ENCODE data around the gene PRDM15.
"Not testable (repeated sequence)": the region's sequence is repeated elsewhere in the genome, so short reads cannot be mapped to it uniquely, and the experiment has no call there.

PRDM15 gene

DNA sequence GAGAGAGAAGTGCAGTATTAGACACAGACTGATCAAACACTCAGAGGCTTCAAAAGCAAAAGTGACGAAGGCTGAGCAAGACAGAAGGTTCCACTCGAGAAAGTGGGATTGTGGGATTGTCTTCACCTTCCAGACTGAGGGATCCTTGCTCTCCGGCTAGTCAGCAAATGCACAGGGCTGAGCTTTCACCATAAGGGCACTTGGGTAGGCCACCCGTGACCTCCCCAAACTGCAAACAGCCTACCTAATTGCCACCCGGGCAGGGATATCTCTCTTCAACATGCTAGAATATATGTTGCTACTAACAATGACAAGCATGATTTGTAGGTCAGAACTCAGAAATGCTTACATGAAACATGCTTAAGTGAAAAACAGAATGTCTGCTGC, 77.0 kb downstream of the PRDM15 start:
- H3K4me3 Mint-ChIP-seq: no peak overlapping the region
- H3K27me3 Mint-ChIP-seq (ENCODE audit: low read depth): no peaks in the 10 kb centered on the region
- peaks cover 6% of the 10 kb centered on the region for H3K9me3 Mint-ChIP-seq
- H3K36me3 Mint-ChIP-seq (ENCODE audit: low read depth): peaks cover 14% of the 10 kb centered on the region
- no peak overlapping the region for H3K27ac Mint-ChIP-seq
- H3K4me1 Mint-ChIP-seq (ENCODE audit: low read depth): no peaks in the 10 kb centered on the region

DNA sequence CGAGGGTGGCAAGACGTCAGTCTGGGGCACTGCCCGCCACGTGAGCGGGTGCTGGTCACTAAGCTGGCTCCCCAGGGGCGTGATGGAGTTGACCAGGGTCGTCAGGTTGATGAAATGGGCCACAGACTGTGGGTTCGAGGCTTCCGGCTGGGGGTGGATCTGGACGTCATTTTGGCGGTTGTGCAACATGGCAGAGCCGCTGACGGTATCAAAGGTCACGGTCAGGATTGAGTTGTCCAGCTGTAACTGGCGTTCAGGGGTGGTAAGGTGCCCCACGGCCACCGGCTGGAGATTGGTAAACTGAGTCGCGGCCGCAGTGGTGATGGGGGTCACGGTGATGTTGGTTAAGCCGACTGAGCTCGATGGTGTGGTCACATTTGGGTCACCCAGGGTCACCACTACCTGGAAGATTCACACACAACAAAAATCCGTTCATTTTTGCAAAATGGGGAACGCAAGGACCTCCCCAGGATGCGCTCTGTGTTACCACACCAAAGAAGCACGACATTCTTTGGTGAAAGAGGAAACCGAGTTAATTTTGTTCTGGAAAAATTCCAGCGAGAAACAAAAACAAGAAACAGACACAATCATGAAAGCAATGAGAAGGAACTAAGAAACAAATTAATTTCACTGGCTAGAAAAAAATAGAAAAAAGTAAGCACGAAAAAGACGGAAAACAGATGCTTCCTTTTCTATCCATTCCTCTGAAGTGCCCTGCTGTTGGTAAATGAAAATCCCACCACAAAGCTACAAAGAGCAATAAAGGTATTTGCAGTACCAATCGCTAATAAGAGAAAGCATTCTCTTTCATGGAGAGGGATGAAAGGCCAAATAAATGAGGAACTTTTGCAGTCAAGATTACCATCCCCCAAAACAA, 77.6 kb downstream of the PRDM15 start:
- Mint-ChIP-seq H3K9me3 (peaks cover under 1% of the 10 kb centered on the region), H3K36me3 (ENCODE audit: low read depth) (peaks cover 12% of the 10 kb centered on the region), H3K4me1 (ENCODE audit: low read depth) (no peaks in the 10 kb centered on the region), H3K4me3 (no peak overlapping the region), H3K27me3 (ENCODE audit: low read depth) (no peaks in the 10 kb centered on the region), H3K27ac (no peak overlapping the region)

DNA sequence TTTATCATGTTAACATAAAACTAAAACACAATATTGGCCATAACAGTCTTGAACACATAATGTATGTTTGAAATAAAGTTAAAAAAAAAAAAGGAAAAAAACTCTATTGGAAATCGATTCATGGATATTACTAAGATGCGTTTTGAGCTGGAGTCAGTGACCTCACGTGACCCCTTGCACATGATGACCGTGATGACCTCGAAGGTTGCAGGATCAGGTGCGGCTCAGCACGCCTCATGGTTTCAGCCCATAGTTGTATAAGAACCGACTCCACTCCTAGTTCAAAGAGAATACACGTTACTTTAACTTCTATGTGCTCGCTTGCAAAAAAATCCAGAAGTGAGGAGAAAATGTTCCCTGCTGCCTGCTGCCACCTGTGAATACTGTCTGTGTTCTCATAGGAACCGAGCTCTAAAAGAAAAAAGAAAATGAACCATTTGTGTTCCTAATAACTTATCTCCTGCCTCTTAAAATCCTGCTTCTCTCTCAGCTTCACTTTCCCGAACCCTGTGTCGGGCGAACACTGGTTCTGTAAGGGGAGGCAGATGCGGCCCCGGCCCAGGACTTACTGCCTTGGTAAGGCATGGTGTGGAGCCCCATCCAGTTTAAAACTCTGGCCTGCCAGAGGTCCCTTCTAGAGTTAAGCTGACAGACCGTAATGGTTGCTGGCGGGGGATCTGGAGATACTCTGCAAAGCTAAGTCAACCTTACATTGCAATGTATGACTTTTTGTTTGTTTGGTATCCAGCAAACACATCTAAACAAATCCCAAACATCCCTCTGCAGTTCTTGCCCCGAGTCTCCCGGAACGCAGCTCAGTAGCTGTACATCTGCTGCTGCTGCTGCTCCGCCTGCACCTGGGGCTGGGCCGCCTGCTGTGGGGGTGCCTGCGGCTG, 78.5 kb downstream of the PRDM15 start:
- peaks cover 12% of the 10 kb centered on the region for H3K36me3 Mint-ChIP-seq (ENCODE audit: low read depth)
- H3K9me3 Mint-ChIP-seq: no peaks in the 10 kb centered on the region
- no peaks in the 10 kb centered on the region for H3K4me1 Mint-ChIP-seq (ENCODE audit: low read depth)
- H3K4me3 Mint-ChIP-seq: no peak overlapping the region
- no peaks in the 10 kb centered on the region for H3K27me3 Mint-ChIP-seq (ENCODE audit: low read depth)
- no peak overlapping the region for H3K27ac Mint-ChIP-seq

DNA sequence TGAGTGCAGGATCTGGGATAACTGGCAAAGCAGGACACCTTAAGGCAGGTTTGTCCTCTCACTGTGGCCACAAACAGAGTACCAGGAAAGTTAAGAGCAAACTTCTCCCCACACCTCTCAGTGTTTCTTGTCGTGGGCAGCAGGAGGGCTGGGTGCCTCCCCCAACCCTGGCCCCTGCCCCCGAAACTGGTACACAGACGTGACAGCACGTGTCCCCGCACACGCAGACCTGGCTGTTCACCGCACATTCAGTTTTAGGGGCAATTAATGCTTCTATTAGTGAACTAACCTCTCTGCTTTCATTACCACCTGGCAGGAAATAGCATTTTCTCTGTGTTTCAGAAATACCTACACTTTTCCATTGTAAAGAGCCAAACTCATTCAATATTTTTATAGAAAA, 79.4 kb downstream of the PRDM15 start:
- Mint-ChIP-seq H3K4me3 (no peak overlapping the region), H3K36me3 (ENCODE audit: low read depth) (peaks cover 8% of the 10 kb centered on the region), H3K9me3 (no peaks in the 10 kb centered on the region), H3K27ac (no peak overlapping the region), H3K27me3 (ENCODE audit: low read depth) (no peaks in the 10 kb centered on the region), H3K4me1 (ENCODE audit: low read depth) (no peaks in the 10 kb centered on the region)

DNA sequence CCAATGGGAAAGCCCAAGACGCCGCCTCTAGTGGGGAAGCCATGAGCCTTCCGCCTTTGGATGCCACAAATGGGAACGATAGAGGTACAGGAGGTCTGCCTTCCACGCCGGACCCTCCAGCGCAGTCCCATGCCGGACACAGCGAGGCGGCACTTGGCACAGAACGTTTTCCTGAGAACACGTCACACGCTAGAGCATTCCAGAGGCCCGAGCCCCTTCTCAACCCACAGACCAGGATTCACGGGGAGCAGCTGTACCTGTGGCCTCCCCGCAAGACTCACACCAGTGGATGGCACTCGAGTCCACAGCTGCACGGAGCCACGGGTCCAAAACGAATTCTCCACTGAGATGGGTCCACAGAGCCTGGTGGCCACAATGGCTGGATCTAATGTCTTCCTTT, 80.8 kb downstream of the PRDM15 start:
- Mint-ChIP-seq H3K4me3 (no peak overlapping the region), H3K36me3 (ENCODE audit: low read depth) (peaks cover 6% of the 10 kb centered on the region), H3K27me3 (ENCODE audit: low read depth) (peaks cover 5% of the 10 kb centered on the region), H3K27ac (no peak overlapping the region), H3K9me3 (peaks cover 6% of the 10 kb centered on the region), H3K4me1 (ENCODE audit: low read depth) (no peaks in the 10 kb centered on the region)

DNA sequence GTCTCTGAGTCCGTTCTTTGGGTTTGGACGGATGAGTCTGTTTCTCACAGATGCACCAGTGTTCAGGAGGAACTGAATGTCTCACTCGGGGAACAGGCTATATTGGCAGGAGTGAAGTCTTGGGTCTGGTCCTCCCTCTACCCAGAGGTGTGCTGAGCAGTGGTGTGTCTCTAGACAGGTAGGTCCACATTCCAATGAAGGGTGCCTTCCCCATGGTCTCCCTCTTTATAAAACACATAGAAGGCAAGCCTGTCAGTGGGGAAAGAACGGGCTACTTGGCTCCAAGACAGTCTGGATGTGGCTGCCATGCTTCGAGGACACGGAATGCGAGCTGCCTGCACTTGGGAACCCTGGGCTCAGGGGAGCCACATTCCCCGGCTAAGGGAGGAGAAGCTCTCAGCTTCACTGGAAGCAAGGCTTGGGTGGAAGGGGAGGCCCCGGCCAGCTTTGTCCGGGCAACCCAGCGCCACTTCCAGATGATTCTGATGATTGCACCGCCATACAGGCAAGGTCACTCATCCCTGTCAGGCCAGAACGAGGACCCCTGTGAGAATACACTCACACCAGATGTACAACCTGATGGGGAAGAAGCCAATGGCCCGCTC, 82.6 kb downstream of the PRDM15 start:
- Mint-ChIP-seq H3K27ac (no peak overlapping the region), H3K9me3 (peaks cover 19% of the 10 kb centered on the region), H3K4me3 (no peak overlapping the region), H3K4me1 (ENCODE audit: low read depth) (no peaks in the 10 kb centered on the region), H3K36me3 (ENCODE audit: low read depth) (peaks cover 6% of the 10 kb centered on the region), H3K27me3 (ENCODE audit: low read depth) (peaks cover 5% of the 10 kb centered on the region)

DNA sequence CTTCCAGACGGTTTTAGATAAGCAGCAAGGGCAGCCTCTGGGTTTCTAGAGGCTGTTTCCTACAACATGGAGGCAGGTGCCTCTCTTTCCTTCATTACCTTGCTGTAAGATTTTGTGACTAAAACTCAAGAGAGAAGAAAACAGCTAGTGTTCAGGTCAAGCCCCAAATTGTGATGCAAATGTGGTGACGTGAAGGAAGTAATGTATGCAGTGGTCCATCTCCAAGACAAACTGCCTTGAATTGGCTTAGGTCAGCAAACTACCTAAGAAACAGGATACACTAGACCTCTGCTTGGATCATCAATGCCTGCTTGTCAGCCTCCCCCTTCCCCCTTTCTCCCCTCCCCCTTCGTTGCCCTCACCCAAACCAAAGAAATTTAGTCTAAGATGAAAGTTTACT, 83.4 kb downstream of the PRDM15 start:
- H3K27me3 Mint-ChIP-seq (ENCODE audit: low read depth): peaks cover 8% of the 10 kb centered on the region

DNA sequence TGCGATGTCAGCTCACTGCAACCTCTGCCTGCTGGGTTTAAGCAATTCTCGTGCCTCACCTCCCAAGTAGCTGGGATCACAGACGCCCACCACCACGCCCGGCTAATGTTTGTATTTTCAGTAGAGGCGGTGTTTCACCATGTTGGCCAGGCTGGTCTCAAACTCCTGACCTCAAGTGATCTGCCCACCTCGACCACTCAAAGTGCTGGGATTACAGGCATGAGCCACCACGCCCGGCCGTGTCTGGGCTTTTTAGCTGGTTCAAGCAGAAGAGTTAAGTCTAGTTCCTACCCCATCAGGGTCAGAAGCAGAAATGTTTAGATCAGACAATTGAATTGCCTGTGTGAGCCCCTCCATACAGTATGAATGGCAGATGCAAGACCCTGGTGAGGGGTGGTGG, 84.5 kb downstream of the PRDM15 start:
- peaks cover 3% of the 10 kb centered on the region for H3K36me3 Mint-ChIP-seq (ENCODE audit: low read depth)
- peaks cover 22% of the 10 kb centered on the region for H3K9me3 Mint-ChIP-seq
- no peak overlapping the region for H3K27ac Mint-ChIP-seq
- no peak overlapping the region for H3K4me3 Mint-ChIP-seq
- no peaks in the 10 kb centered on the region for H3K4me1 Mint-ChIP-seq (ENCODE audit: low read depth)
- peaks cover 13% of the 10 kb centered on the region for H3K27me3 Mint-ChIP-seq (ENCODE audit: low read depth)

More for the DNA sequence above, 83.4 kb downstream of the PRDM15 start:
- no peak overlapping the region for H3K4me3 Mint-ChIP-seq
- no peak overlapping the region for H3K27ac Mint-ChIP-seq
- peaks cover 22% of the 10 kb centered on the region for H3K9me3 Mint-ChIP-seq
- peaks cover 4% of the 10 kb centered on the region for H3K36me3 Mint-ChIP-seq (ENCODE audit: low read depth)
- H3K4me1 Mint-ChIP-seq (ENCODE audit: low read depth): no peaks in the 10 kb centered on the region

DNA sequence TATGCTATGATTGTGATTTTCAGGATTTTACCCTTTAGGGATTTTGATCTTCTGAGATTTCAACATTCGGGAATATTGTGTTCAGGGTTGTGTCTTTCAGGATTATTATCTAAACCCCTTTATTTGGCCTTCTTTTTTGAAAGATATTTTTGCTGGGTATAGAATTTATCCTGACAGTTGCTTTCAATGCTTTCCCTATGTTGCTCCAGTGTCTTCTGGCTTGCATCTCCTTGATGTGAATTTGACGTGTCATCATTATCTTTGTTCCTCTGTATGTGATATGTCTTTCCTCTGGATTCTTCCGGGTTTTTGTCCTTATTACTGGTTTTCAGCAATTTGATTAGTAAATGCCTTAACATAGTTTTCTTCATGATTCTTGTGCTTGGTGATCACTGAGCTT, 86.4 kb downstream of the PRDM15 start:
- Mint-ChIP-seq H3K4me1 (ENCODE audit: low read depth) (no peaks in the 10 kb centered on the region), H3K4me3 (no peak overlapping the region), H3K36me3 (ENCODE audit: low read depth) (no peaks in the 10 kb centered on the region), H3K9me3 (peaks cover 22% of the 10 kb centered on the region), H3K27ac (no peak overlapping the region), H3K27me3 (ENCODE audit: low read depth) (peaks cover 15% of the 10 kb centered on the region)

DNA sequence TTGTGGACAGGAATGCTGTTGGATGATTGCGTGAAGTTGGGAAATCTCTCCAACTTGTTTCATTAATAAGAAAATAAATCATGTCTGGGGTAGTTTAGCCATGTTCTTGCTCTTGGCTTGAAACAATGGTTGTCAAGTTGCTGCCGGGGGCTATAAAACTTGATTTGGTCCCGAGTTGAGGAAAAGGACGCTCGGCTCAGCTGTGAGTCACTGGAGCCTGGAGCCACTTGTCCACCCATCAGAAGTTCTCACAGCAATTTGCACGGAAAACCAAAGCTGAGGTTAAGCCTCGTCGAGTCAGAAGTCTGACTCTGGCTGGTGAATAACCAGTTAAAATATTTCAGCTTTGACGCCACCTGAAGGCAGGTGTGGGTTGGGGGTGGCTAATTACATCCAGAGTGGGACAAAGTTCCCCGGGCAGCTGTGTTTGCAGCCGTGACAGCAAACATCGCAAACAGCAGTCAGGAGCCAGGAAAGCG, 92.6 kb downstream of the PRDM15 start:
- Mint-ChIP-seq H3K4me3 (no peak overlapping the region), H3K4me1 (ENCODE audit: low read depth) (peaks cover 2% of the 10 kb centered on the region), H3K27ac (no peak overlapping the region), H3K27me3 (ENCODE audit: low read depth) (peaks cover 34% of the 10 kb centered on the region), H3K36me3 (ENCODE audit: low read depth) (no peaks in the 10 kb centered on the region), H3K9me3 (peaks cover 3% of the 10 kb centered on the region)

DNA sequence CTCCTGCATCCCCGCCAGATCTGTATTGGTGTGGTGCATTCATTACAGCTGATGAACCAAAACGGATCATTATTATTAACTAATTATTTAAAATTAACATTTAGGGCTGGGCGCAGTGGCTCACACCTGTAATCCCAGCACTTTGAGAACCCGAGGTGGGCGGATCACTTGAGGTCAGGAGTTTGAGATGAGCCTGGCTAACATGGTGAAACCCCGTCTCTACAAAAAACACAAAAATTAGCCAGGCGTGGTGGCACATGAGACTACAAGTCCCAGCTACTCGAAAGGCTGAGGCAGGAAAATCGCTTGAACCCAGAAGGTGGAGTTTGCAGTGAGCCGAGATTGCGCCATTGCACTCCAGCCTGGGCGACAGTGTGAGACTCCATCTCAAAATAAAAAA, 93.9 kb downstream of the PRDM15 start:
- H3K4me1 Mint-ChIP-seq (ENCODE audit: low read depth); H3K9me3 Mint-ChIP-seq; H3K27ac Mint-ChIP-seq; H3K4me3 Mint-ChIP-seq; H3K36me3 Mint-ChIP-seq (ENCODE audit: low read depth): not testable (repeated sequence)
- H3K27me3 Mint-ChIP-seq (ENCODE audit: low read depth): peaks cover 42% of the 10 kb centered on the region

DNA sequence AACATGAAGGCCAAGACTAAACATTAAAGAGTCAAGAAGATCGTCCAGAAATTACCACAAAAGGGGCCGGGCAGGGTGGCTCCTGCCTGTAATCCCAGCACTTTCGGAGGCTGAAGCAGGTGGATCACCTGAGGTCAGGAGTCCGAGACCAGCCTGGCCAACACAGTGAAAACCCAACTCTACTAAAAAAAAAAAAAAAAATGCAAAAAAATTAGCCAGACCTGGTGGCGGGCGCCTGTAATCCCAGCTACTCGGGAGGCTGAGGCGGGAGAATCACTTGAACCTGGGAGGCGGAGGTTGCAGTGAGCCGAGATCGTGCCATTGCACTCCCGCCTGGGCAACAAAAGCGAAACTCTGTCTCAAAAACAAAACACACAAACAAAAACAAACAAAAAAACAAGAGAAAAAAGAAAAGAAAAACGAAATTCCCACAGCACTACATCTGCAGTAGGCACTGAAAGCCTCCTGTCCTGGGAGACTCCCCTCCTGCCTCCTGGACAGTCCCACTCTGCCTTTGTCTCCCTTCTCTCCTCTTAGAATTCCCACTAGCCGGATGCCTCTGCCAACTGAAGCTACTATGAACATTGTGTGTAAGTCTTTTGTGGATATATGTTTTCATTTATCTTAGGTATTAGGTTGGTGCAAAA, 94.6 kb downstream of the PRDM15 start:
- peaks cover 42% of the 10 kb centered on the region for H3K27me3 Mint-ChIP-seq (ENCODE audit: low read depth)

DNA sequence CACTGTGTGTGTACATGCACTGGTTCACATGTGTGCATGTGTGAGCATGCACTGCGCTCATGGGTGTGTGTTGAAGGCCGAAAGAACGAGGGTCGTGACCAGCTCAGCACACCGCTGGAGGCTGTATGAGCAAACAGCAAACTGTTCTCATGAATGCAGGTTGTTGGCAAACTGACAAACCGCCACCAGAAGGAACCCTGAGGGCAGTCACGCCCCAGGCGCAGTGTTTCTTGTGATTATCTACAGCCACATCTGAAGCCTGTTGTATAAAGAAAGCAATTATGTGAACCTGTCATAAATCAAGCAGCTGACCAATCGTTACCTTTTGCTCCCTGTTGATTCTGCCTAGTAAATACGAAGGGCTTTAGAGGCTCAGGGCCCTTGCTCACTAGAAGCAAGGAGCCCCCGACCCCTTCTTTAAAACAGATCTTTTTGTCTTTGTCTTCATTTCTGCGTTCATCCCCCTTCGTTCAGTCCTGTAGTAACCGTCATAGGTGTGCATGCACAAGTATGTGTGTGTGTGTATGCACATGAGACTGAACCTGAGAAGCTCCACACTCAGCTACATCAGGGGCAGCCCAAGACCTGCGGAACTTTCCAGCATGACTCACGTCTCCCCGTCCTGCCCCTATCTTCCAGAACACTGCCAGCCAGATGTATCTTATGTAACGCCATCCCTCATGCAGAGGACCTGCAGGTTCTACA, 95.5 kb downstream of the PRDM15 start:
- Mint-ChIP-seq H3K27ac (no peak overlapping the region), H3K9me3 (no peaks in the 10 kb centered on the region), H3K27me3 (ENCODE audit: low read depth) (peaks cover 50% of the 10 kb centered on the region), H3K36me3 (ENCODE audit: low read depth) (no peaks in the 10 kb centered on the region), H3K4me1 (ENCODE audit: low read depth) (peaks cover 6% of the 10 kb centered on the region), H3K4me3 (no peak overlapping the region)

More for the DNA sequence above, 94.6 kb downstream of the PRDM15 start:
- Mint-ChIP-seq H3K4me1 (ENCODE audit: low read depth) (peaks cover 4% of the 10 kb centered on the region), H3K9me3 (no peaks in the 10 kb centered on the region), H3K4me3 (no peak overlapping the region), H3K36me3 (ENCODE audit: low read depth) (no peaks in the 10 kb centered on the region), H3K27ac (no peak overlapping the region)

DNA sequence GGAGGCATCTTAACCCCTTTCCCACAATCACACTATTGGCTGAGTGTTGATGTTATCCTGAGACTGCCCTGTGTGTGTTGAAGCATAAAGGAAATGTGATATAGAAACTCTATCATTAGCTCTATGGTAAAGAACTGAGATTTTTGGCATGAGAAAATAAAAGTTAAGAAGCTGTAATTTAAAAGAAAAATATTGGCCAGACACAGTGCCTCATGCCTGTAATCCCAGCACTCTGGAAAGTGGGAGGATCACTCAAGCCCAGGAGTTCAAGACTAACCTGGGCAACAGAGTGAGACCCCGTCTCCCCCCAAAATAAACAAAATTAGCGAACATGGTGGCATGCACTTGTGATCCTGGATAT, 98.1 kb downstream of the PRDM15 start:
- H3K4me3 Mint-ChIP-seq: no peak overlapping the region
- H3K4me1 Mint-ChIP-seq (ENCODE audit: low read depth): peaks cover 6% of the 10 kb centered on the region
- no peak overlapping the region for H3K27ac Mint-ChIP-seq
- no peaks in the 10 kb centered on the region for H3K9me3 Mint-ChIP-seq
- peaks cover 57% of the 10 kb centered on the region for H3K27me3 Mint-ChIP-seq (ENCODE audit: low read depth)
- no peaks in the 10 kb centered on the region for H3K36me3 Mint-ChIP-seq (ENCODE audit: low read depth)

Data from T-helper 1 cell treated with Interleukin-12 subunit alpha and Interleukin-12 subunit beta and Interleukin-4 antibody, amounts not matched to agents 30 μg/mL and 1 μg/mL, for 36 hours (primary cell).